Measurements from ENCODE around the gene ZNF223.

The ZNF223 gene

GRCh38 chr19:44024900-44025216, 27.0 kb upstream of the ZNF223 start:
- FAIRE-seq, result peak; percentile 89
- TF ChIP-seq PAX5 (IDR thresholded peaks at IDR 0.05; ENCODE audit: insufficient read depth, low read length, severe bottlenecking), result no peak
- TF ChIP-seq POLR2A (IDR thresholded peaks at IDR 0.05; ENCODE audit: low read depth, low read length), result no peak
- no peak for TF ChIP-seq POLR2AphosphoS5 (IDR thresholded peaks at IDR 0.05; ENCODE audit: low read depth, low read length)
- TF ChIP-seq SPI1 (IDR thresholded peaks at IDR 0.05; ENCODE audit: low read depth, low read length), result no peak
- TF ChIP-seq TAF1 (IDR thresholded peaks at IDR 0.05; ENCODE audit: low read depth, low read length), result no peak
- no peak for TF ChIP-seq POU2F2 (IDR thresholded peaks at IDR 0.05; ENCODE audit: low read depth, low read length)
- no peak for DNase-seq (ENCODE audit: insufficient read length, low spot score)

- DNase-seq (ENCODE audit: insufficient read length, low spot score) (peak; percentile 33), FAIRE-seq (peak; percentile 66)
- TF ChIP-seq POU2F2 (IDR thresholded peaks at IDR 0.05; ENCODE audit: low read depth, low read length) (no peak), POLR2A (IDR thresholded peaks at IDR 0.05; ENCODE audit: low read depth, low read length) (peak; percentile 21; the same call in 1 of the 2 replicates), PAX5 (IDR thresholded peaks at IDR 0.05; ENCODE audit: insufficient read depth, low read length, severe bottlenecking) (no peak), POLR2AphosphoS5 (IDR thresholded peaks at IDR 0.05; ENCODE audit: low read depth, low read length) (no peak), TAF1 (IDR thresholded peaks at IDR 0.05; ENCODE audit: low read depth, low read length) (no peak), SPI1 (IDR thresholded peaks at IDR 0.05; ENCODE audit: low read depth, low read length) (peak; percentile 55)
These were observed 26.5 kb upstream of the ZNF223 start, which contains the start of gene ZNF222 for GRCh38 chr19:44025217-44025936. TSS of gene ZNF222 (plus strand) at chr19:44025379. CDS start at chr19:44025437, 58 bp downstream.

- TF ChIP-seq SPI1 (IDR thresholded peaks at IDR 0.05; ENCODE audit: low read depth, low read length) (no peak), TAF1 (IDR thresholded peaks at IDR 0.05; ENCODE audit: low read depth, low read length) (no peak), PAX5 (IDR thresholded peaks at IDR 0.05; ENCODE audit: insufficient read depth, low read length, severe bottlenecking) (no peak)
- peak; percentile 28 for FAIRE-seq
- no peak for DNase-seq (ENCODE audit: insufficient read length, low spot score)
These were observed 25.2 kb upstream of the ZNF223 start for GRCh38 chr19:44026622-44027021.

- DNase-seq (ENCODE audit: insufficient read length, low spot score) (no peak), FAIRE-seq (no peak)
- TF ChIP-seq TAF1 (IDR thresholded peaks at IDR 0.05; ENCODE audit: low read depth, low read length) (no peak), POU2F2 (IDR thresholded peaks at IDR 0.05; ENCODE audit: low read depth, low read length) (no peak), SPI1 (IDR thresholded peaks at IDR 0.05; ENCODE audit: low read depth, low read length) (no peak), POLR2AphosphoS5 (IDR thresholded peaks at IDR 0.05; ENCODE audit: low read depth, low read length) (no peak), PAX5 (IDR thresholded peaks at IDR 0.05; ENCODE audit: insufficient read depth, low read length, severe bottlenecking) (no peak)
These were observed 19.7 kb upstream of the ZNF223 start for GRCh38 chr19:44032001-44032610.

GRCh38 chr19:44042147-44042546, 9.7 kb upstream of the ZNF223 start:
- DNase-seq (ENCODE audit: insufficient read length, low spot score), result no peak
- TF ChIP-seq PAX5 (IDR thresholded peaks at IDR 0.05; ENCODE audit: insufficient read depth, low read length, severe bottlenecking), result no peak
- no peak for TF ChIP-seq POLR2AphosphoS5 (IDR thresholded peaks at IDR 0.05; ENCODE audit: low read depth, low read length)
- TF ChIP-seq POU2F2 (IDR thresholded peaks at IDR 0.05; ENCODE audit: low read depth, low read length), result no peak
- no peak for TF ChIP-seq SPI1 (IDR thresholded peaks at IDR 0.05; ENCODE audit: low read depth, low read length)
- no peak for TF ChIP-seq TAF1 (IDR thresholded peaks at IDR 0.05; ENCODE audit: low read depth, low read length)
- TF ChIP-seq POLR2A (IDR thresholded peaks at IDR 0.05; ENCODE audit: low read depth, low read length), result no peak
- FAIRE-seq, result no peak

GRCh38 chr19:44050740-44051649, 841 bp upstream of the ZNF223 start:
- FAIRE-seq (peak; percentile 92), DNase-seq (ENCODE audit: insufficient read length, low spot score) (no peak)
- no peak for TF ChIP-seq SPI1 (IDR thresholded peaks at IDR 0.05; ENCODE audit: low read depth, low read length)
- no peak for TF ChIP-seq TAF1 (IDR thresholded peaks at IDR 0.05; ENCODE audit: low read depth, low read length)
- no peak for TF ChIP-seq POU2F2 (IDR thresholded peaks at IDR 0.05; ENCODE audit: low read depth, low read length)
- TF ChIP-seq POLR2A (IDR thresholded peaks at IDR 0.05; ENCODE audit: low read depth, low read length), result peak; percentile 51; the same call in 1 of the 2 replicates
- TF ChIP-seq PAX5 (IDR thresholded peaks at IDR 0.05; ENCODE audit: insufficient read depth, low read length, severe bottlenecking), result no peak
- TF ChIP-seq POLR2AphosphoS5 (IDR thresholded peaks at IDR 0.05; ENCODE audit: low read depth, low read length), result no peak

GRCh38 chr19:44055870-44056269, 4.0 kb downstream of the ZNF223 start:
- TF ChIP-seq SPI1 (IDR thresholded peaks at IDR 0.05; ENCODE audit: low read depth, low read length) (no peak), POLR2A (IDR thresholded peaks at IDR 0.05; ENCODE audit: low read depth, low read length) (no peak), PAX5 (IDR thresholded peaks at IDR 0.05; ENCODE audit: insufficient read depth, low read length, severe bottlenecking) (no peak), TAF1 (IDR thresholded peaks at IDR 0.05; ENCODE audit: low read depth, low read length) (no peak), POU2F2 (IDR thresholded peaks at IDR 0.05; ENCODE audit: low read depth, low read length) (no peak), POLR2AphosphoS5 (IDR thresholded peaks at IDR 0.05; ENCODE audit: low read depth, low read length) (no peak)
- no peak for FAIRE-seq

GRCh38 chr19:44059229-44059628, 7.4 kb downstream of the ZNF223 start:
- TF ChIP-seq TAF1 (IDR thresholded peaks at IDR 0.05; ENCODE audit: low read depth, low read length), result no peak
- no peak for TF ChIP-seq POU2F2 (IDR thresholded peaks at IDR 0.05; ENCODE audit: low read depth, low read length)
- no peak for TF ChIP-seq PAX5 (IDR thresholded peaks at IDR 0.05; ENCODE audit: insufficient read depth, low read length, severe bottlenecking)
- no peak for TF ChIP-seq POLR2A (IDR thresholded peaks at IDR 0.05; ENCODE audit: low read depth, low read length)
- no peak for TF ChIP-seq SPI1 (IDR thresholded peaks at IDR 0.05; ENCODE audit: low read depth, low read length)
- TF ChIP-seq POLR2AphosphoS5 (IDR thresholded peaks at IDR 0.05; ENCODE audit: low read depth, low read length), result no peak
- FAIRE-seq, result peak; percentile 66
- no peak for DNase-seq (ENCODE audit: insufficient read length, low spot score)

More at GRCh38 chr19:44055870-44056269, 4.0 kb downstream of the ZNF223 start:
- no peak for DNase-seq (ENCODE audit: insufficient read length, low spot score)

GRCh38 chr19:44061038-44061437, 9.2 kb downstream of the ZNF223 start:
- DNase-seq (ENCODE audit: insufficient read length, low spot score) (no peak), FAIRE-seq (no peak)
- TF ChIP-seq TAF1 (IDR thresholded peaks at IDR 0.05; ENCODE audit: low read depth, low read length), result no peak
- TF ChIP-seq SPI1 (IDR thresholded peaks at IDR 0.05; ENCODE audit: low read depth, low read length), result no peak
- no peak for TF ChIP-seq PAX5 (IDR thresholded peaks at IDR 0.05; ENCODE audit: insufficient read depth, low read length, severe bottlenecking)
- no peak for TF ChIP-seq POLR2A (IDR thresholded peaks at IDR 0.05; ENCODE audit: low read depth, low read length)
- no peak for TF ChIP-seq POU2F2 (IDR thresholded peaks at IDR 0.05; ENCODE audit: low read depth, low read length)
- no peak for TF ChIP-seq POLR2AphosphoS5 (IDR thresholded peaks at IDR 0.05; ENCODE audit: low read depth, low read length)
